GM18502 (cell line): ENCODE measurements around the gene CDK4.
"Not testable (repeated sequence)": the region's sequence is repeated elsewhere in the genome, so short reads cannot be mapped to it uniquely, and the experiment has no call there.

Experiments
- ATAC-seq: cut with Tn5 transposase; IDR thresholded peaks from one replicate; pipeline ENCODE4 v1.9.1; 2021; ENCODE audit warnings: mild to moderate bottlenecking; ENCODE audit not compliant: unreplicated experiment, poor library complexity

The CDK4 gene

DNA sequence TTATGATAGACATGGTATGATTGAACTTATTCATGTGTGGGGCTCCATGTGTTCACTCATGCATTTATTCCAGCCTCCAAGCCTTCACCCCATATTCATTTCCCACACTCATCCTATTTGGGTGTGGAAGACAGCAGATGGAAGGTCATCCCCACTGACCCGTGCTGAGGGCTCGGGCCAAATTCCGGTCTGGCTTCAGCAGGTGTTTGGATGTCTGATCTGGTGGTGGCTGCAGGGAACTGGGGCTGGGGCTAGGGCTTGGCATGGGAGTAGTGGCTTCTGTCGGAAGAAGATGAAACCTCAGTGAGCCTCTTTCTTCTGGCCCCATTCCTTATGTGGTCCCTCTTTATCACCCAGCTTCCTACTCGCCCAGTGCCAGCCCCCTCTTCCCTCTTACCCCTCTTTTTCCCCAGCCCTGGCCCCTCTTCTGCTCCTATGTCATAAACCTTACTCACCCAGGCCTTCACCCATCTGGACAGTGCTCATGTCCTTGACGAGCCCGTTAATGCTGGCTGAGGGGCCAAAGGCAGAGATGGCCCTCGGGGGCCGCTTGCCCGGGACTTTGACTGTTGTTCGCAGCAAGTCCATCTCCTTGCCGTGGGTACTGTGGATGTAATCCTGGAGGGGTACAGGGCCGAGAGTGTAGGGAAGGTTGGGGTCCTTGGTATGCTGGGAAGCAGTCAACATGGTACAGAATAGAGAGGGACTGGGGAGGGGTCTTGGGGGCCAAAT is 21.6 kb downstream of the CDK4 start:
- ATAC-seq: no peak

DNA sequence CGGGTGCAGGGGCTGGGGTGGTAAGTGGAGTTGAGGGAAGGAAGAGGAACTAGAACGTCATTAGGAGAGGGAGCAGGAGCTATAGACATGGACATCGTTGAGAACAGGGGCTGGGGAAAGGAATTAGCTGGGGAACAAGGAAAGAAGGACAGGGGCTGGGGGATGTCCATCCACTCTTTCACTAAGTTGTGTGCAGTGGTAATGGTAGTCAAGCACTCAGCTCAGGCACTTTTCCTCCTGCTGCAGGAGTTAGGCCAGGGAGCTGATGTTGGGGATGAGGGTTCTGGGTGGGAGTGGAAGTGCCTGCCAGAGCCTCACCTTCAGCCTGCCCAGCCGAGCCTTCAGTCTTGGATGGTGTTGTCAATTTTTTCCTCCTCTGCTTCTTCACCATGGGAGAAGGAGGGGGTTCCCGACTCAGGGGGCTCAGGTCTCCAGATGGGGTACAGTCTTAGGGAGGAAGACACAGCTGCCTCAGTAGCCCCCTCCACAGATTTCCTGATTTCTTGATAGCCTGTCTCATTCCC is 22.7 kb downstream of the CDK4 start:
- ATAC-seq: no peak

DNA sequence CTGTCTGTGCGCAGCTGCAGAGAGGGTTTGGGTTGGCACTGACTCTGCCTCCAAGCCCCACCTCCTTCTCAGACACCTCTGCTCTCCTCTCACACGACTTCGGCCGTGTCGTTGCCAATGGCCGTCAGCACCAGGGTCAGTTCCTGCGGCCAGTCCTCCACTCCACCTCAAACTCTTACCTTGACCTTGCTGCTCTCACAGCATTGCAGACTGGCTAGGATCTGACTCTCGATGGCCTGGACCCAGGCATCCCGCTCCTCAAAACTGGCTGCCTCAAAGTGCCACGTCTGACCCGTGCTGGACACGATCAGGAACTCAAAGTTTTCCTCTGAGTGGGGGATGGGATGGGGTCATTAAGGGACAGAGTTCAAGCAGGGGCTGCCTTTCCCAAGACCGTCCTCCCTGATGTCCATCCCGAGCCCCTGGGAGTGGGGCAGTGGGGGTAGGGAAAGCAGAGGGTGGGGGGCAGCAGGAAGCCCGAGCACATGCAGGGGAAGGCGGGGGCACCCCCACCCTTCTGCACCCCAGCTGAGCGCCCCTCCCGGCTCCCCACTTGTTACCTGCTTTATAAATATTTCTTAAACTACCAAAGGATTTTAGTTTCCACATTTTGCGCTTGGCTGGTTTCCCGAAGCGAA is 24.2 kb downstream of the CDK4 start:
- no peak for ATAC-seq

DNA sequence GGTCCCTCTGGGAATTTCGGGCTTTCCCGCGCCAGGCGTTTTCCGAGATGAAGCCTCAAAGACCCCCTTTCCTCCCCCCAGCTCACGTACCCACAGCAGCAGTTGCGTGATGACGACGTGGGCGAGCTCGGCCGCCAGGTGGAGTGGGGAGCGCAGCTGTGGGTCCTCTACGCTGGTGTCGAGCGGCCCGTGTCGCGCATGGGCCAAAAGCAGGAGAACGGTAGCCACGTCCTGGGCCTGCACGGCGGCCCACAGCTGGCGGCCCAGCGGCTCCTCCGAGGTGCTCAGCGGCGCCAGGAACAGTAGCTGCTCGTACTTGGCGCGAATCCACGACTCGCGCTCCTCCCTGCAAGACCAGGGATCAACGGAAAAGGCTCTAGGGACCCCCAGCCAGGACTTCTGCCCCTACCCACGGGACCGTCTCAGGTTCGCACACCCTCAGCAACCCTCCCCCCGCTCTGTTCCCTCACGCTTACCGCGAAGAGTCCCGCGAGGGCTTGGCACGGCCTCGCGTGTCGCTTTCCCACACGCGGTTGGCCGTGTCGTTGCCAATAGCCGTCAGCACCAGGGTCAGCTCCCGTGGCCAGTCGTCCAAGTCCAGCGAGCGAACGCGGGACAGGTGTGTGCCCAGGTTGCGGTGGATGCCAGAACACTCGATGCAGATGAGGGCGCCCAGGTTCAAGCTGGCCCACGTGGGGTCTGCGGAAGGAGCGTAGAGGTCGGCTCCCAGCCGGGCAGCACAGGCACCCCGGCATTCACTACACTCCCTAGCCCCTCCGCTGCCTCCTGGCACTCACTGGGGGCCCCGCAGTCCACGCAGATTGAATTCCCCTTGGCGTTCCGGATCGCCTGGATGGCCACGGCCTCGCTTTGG is 25.0 kb downstream of the CDK4 start:
- no peak for ATAC-seq

DNA sequence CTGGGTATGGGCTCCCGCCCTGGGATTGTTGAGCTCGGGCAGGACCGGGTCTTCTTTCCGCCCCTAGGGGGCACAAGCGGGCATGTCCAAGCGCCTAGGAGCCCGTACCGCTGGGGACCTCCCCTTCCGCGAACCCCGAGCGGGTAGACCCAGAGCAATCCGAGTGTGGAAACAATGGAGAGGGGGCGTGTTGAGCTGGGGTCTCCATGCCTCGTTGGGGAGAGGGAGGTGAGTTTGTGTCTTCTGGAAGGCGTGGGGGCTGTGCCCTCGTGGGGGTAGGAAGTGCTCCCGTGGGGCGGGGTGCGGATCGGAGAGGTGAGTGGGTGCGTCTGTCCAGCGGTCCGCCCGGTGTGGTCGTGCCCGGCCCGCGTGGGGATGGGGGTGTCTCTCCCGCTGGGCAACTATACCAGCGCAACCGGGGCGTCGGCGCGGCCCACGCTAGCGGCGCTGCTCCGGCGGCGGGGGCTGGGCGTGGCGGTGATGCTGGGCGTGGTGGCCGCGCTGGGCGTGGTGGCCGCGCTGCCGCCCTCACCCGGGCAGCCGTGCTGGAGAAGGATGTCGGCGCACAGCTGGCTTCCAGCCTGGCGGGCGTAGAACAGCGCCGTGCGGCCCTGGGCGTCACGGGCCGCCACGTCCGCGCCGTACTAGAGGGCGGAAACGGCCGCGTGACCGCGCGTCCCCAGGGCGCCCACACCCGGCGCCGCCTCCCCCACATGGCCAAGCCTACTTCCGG is 25.8 kb downstream of the CDK4 start:
- no peak for ATAC-seq

DNA sequence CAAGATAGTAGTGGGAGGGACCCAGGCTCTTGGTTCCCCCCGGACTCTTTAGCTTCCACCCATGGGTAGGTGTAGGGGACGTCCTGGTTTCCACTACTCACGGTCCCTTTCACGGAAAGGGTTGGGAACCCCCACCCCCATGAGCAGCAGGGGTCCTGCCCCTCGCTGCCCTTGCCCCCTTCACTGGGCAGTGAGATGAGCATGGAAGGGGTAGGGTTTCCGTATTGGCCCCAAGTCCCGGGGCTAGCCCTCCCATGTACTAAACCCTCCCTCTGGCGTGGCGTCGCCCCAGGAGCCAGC is 26.3 kb downstream of the CDK4 start:
- no peak for ATAC-seq

DNA sequence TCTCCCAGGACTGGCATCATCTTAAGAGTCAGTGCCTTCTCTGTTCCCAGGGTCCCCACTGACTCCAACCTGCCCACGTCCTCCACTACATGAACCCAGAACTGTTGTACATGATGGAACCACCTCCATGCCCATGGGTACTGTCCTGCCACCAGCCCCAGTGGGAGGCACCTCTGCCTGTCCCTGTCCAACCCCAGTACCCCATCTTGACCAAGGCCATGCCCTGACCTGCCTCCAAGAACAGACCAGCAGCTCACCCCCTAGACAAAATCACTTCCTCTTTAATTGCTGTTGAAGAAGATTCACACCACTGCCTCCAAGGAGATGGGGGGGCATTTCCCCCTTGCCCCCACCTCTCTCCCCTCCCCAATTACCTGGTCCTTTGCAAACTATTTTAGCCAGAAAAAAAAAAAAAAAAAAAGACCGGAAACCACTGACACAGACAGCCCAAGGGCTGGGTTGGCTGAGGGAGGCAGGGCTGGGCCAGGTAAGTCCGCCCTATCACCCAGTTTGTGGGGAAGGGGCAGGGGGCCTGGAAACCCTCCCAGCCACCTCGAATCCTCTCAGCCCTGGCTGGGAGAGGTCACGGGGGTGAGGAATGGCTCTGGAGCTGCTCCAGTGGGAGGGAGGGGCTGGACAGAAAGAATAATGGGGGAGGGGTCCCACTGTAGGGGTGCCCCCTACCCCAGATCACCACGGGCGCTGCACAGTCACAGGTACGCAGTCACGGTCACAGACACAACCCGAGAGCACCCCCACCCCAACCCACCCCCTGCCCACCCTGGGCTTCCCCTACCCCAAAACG is 27.0 kb downstream of the CDK4 start:
- ATAC-seq: no peak

DNA sequence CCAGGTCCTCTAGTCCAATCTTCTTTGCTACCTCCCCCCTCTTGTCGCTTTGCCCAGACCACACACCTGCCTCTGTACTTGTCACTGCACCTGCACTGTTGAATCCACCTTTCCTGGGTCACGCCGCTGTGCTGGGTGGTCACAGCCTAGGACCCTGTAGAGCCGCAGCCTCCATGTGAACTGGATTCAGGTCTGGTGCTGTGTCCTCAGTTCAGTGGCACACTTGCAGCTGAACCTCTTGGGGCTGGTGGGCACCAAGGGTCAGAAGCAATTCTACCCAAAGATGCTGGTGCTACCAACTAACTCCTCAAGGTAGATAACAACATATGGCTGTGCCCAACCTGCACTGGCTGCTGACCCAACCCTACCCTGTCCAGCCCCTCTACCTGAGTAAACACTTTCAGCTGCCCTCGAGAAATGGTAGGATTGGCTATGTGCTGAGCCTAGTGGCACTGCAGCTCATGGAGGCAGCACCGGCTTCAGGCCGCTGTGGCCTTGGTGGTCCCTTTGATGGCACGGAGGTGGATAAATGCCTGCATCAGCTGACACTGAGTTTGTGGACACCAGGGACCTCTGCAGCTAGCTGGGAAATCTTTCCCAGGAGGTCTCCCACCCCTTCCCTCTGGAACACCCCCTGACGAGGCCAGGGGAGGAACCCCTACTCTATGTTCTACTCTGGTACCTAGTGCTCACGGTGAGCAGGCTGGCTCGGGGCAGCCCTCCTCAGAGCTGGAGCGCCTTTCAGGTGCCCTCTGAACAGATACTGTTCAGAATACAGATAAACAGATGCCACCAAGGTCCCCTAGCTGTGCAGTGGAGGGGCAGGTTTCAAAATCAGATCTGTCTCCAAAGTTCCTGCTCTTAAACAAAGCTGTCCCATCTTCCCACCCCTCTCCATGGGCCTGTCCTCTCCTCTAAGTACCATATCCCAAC is 27.8 kb downstream of the CDK4 start:
- no peak for ATAC-seq

DNA sequence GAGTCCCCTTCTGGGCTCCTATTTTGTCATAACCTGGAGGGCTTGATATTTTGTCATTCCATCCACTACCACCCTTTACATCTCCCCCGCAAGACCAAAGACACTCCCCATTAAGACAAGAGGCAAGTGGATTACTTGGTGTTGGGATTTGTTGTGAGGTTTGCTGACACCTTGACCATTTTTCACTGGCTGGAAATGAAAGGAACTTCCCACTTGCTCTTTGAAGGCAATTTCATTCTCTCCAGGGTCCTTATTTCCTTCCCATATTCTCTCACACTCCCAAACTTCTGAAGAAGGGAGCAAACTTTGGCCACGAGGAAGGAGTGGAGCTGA is 28.5 kb downstream of the CDK4 start:
- no peak for ATAC-seq

DNA sequence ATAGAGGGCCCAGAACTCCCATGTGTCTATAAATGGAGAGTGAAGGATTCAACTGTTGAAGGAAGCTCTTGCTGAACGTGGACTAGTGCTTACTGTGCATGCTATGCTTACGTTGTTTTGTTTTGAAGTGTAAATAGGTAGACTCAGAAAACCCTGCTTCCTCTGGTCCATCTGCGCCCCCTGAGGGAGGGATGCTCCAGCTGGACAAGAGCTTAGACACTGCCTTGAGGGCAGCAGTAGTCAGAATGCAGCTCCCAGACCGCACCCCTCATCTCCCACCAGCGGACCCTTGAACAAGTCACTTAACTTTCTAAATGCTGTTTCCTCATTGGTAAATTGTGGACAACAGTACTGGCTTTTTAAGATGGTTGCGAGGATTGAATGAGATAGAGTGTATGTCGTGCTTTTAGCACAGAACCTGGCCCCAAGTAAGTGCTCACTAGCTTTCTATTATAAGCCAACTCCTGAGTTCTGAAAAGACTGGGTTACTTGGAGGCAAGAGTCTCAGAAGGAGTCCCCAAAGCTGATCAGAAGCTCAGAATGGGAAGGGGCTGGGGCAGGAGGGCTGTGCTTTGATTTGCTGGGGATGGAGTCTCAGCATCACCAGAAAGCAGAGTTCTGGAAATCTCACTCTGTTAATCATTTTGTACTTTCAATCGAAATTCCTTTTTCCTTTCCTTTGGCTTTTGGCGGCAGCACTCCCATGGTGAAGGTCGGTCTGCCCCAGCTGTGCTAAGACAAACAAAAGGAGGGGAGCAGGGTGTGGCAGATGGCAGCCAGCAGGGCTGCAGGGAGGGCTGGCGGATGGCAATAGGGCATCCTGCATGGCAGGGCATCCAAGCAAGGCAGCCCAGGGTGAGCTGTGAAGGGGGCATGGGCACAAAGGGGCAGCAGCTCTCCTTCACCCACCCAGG is 29.1 kb downstream of the CDK4 start:
- ATAC-seq: no peak

DNA sequence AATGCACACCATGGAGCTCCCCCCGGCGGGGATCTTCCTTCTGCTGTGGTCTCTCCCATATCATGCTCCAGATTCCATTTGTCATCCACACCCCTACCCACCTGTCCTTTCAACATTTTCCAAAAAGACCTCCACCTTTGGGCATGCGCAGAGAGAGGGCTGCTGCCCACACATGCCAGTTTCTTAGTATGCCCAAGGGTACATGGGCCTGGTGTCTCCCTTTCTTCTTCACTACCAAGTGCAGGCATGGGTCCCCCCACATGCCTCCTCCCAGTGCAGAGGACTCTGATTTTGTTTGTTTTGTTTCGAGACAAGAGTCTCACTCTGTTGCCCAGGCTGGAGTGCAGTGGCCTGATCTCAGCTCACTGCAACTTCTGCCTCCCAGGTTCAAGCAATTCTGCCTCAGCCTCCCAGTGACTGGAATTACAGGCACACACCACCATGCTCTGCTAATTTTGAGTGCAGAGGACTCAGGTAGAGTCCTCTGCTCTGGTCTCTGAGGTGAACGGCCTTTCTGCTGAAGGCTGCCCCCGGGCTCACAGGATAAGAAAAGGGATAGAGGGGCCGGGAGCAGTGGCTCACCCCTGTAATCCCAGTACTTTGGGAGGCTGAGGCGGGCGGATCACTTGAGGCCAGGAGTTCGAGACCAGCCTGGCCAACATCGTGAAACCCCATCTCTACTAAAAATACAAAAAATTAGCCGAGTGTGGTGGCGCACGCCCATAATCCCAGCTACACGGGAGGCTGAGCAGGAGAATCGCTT is 30.1 kb downstream of the CDK4 start:
- not testable (repeated sequence) for ATAC-seq

DNA sequence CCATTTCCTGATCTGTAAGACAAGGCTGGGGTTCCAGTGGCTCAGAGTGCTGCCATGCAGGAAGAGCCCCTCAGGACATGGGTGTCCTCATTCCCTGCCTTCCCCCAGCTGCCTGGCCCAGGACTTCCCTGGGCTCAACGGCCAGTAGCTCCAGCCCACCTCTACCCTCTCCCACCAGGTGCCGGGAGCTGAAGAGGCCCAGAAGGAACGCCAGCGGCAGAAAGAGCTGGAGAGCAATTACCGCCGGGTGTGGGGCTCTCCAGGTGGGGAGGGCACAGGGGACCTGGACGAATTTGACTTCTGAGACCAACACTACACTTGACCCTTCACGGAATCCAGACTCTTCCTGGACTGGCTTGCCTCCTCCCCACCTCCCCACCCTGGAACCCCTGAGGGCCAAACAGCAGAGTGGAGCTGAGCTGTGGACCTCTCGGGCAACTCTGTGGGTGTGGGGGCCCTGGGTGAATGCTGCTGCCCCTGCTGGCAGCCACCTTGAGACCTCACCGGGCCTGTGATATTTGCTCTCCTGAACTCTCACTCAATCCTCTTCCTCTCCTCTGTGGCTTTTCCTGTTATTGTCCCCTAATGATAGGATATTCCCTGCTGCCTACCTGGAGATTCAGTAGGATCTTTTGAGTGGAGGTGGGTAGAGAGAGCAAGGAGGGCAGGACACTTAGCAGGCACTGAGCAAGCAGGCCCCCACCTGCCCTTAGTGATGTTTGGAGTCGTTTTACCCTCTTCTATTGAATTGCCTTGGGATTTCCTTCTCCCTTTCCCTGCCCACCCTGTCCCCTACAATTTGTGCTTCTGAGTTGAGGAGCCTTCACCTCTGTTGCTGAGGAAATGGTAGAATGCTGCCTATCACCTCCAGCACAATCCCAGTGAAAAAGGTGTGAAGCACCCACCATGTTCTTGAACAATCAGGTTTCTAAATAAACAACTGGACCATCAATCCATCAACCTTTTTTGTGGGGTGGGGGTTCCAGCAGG is 31.2 kb downstream of the CDK4 start:
- ATAC-seq: no peak

DNA sequence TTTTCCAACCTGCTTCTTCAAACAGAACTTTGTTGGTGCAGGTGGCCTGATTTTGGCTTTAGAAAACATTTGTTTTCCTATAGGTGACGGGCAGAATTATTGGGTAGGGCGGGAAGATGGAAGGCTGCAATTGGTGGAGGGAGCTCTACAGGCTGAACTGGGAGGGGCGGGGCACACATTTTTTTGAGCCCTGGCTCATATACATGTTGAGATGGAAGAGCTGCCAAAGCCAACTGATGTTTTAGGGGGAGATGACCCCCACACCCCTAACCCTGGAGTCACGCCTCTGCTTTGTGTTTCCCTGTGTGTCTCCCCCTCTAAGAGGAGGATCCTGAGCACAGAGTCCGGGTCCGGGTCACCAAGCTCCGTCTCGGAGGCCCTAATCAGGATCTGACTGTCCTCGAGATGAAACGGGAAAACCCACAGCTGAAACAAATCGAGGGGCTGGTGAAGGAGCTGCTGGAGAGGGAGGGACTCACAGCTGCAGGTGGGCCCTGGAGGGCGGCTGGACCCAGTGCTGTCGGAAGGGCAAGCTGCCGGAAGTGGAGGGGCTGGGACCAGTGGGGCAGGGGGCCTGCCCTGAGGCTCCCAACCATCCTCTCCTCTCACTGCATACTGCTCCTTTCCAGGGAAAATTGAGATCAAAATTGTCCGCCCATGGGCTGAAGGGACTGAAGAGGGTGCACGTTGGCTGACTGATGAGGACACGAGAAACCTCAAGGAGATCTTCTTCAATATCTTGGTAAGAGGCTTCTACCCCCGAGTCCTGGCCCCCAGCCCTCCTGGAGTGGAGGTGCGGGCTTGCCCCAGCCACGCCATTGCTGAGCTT is 32.1 kb downstream of the CDK4 start:
- no peak for ATAC-seq

DNA sequence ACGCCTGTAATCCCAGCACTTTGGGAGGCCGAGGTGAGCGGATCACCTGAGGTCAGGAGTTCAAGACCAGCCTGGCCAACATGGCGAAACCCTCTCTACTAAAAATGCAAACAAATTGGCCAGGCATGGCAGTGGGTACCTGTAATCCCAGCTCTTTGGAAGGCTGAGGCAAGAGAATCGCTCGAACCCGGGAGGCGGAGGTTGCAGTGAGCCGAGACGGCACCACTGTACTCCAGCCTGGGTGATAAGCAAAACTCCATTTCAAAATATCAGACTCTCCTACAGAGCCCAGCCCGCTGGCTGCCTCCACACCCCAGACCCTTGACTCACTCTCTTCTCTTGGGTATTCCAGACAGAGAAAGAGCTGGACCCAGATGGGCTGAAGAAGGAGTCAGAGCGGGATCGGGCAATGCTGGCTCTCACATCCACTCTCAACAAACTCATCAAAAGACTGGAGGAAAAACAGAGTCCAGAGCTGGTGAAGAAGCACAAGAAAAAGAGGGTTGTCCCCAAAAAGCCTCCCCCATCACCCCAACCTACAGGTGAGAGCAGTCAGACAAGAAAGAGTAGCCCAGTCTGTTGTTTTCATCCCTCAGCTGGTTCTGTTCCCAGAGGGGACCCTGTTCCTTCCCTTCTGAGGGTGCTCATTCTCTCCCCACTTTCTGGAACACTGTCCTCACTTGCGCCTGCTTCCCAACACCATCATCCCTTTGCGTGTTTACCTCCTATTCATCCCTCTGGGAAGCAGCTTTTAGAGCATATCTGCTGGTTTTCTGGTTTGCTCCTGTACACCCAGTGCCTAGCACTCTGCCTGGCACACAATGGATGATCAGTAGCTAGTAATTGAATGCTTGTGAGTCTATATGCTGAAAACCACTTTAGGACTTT is 33.2 kb downstream of the CDK4 start:
- no peak for ATAC-seq
